ENCODE measurements around the gene GRID2. TPM values are rescaled to one million over a fixed set of nuclear protein-coding genes. Genes with fewer than 3 reads are reported as not detected.
"Not testable (repeated sequence)": the region's sequence is repeated elsewhere in the genome, so short reads cannot be mapped to it uniquely, and the experiment has no call there.

Gene GRID2
- total and polyA plus RNA-seq, 2 of the 13 experiments (the other 11 are each of a cell fraction or from before 2014, with no cell fraction given) = not detected

DNA sequence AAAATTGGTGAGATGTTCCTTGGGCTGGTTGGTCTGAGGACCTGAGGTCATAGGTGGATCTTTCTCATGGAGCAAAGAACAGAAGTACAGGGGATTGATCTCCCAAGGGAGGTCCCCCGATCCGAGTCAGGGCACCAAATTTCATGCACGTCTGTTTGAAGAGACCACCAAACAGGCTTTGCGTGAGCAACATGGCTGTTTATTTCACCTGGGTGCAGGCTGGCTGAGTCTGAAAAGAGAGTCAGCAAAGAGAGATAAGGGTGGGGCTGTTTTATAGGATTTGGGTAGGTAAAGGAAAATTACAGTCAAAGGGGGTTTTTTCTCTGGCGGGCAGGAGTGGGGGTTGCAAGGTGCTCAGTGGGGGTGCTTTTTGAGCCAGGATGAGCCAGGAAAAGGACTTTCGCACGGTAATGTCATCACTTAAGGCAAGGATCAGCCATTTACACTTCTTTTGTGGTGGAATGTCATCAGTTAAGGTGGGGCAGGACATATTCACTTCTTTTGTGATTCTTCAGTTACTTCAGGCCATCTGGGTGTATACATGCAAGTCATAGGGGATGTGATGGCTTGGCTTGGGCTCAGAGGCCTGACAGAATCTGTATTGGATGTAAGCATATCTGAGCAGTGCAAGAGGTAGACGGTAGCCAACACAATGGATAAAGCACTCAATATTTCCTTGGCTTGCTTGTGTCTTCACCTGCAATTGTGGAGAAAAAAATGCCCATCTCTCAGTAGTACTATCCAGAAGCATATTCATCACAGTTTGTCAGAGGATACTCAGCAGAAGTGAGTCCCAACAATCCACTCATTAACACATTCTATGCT is 26.5 kb upstream of the GRID2 start:
- H3K9ac ChIP-seq (ENCODE audit: insufficient read depth, low read depth, low read length); H3K79me2 ChIP-seq (ENCODE audit: insufficient read depth, low read length); H2AFZ ChIP-seq (ENCODE audit: low read length); H3K27ac ChIP-seq (ENCODE audit: extremely low read length, insufficient read depth, low read length); H3K4me3 ChIP-seq (replicated peaks in 1 of 3; ENCODE audit: insufficient read depth in 1 of 3, low read depth in 2 of 3, low read length in 3 of 3); FAIRE-seq; H4K20me1 ChIP-seq (ENCODE audit: insufficient read depth, low read length); H3K4me1 ChIP-seq (ENCODE audit: insufficient read depth, low read length); H3K27me3 ChIP-seq (ENCODE audit: control insufficient read depth in 1 of 2, insufficient read depth in 2 of 2, low read length in 2 of 2); H3K9me3 ChIP-seq (ENCODE audit: low read length); POLR2A ChIA-PET; BruUV-seq (replicated peaks); in situ Hi-C loops (cut with HindIII; ENCODE audit: extremely low pct_ligation_motif_present, low pct_unique_long_range_greater_than_20kb); DNase-seq (ENCODE audit: low spot score); intact Hi-C loops (cut with micrococcal nuclease; ENCODE audit: unreplicated experiment); H3K36me3 ChIP-seq (replicated peaks in 1 of 2; ENCODE audit: control insufficient read depth in 1 of 2, insufficient read depth in 2 of 2, low read length in 2 of 2); CTCF ChIA-PET (ENCODE audit: low intra/inter-chr PET ratio, low total read pairs); H3K4me2 ChIP-seq (ENCODE audit: low read depth, low read length); ATAC-seq: not testable (repeated sequence)
- WGBS (ENCODE audit: low lambda C conversion rate) = 10% methylated on average over 6 of the region's 8 CpGs

DNA sequence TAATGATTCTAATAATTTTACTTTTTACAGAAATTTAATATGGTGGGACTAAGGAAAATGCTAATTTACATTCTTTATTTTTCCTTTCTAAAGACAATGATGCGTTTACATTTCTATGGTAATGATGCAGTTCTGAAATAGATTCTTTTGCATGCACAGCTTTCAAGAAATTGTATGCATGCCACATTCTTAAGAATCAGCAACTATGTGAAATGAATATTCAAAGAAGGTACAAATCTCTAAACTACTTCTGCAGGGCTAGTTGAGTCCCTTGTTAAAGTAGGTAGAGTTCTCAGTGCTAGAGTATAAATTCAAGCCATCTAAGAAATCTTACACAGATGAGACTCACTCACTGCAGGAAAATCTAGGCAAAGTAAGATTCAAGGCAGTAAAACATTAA is 24.5 kb upstream of the GRID2 start:
- Histone ChIP-seq H2AFZ (ENCODE audit: low read length) (no peak overlapping the region), H4K20me1 (ENCODE audit: insufficient read depth, low read length) (no peaks in the 10 kb centered on the region), H3K36me3 (replicated peaks in 1 of 2; ENCODE audit: control insufficient read depth in 1 of 2, insufficient read depth in 2 of 2, low read length in 2 of 2) (no peaks in the 10 kb centered on the region), H3K4me3 (replicated peaks in 1 of 3; ENCODE audit: insufficient read depth in 1 of 3, low read depth in 2 of 3, low read length in 3 of 3) (no peak overlapping the region), H3K9me3 (ENCODE audit: low read length) (no peaks in the 10 kb centered on the region), H3K4me2 (ENCODE audit: low read depth, low read length) (no peak overlapping the region), H3K27ac (ENCODE audit: extremely low read length, insufficient read depth, low read length) (no peak overlapping the region), H3K9ac (ENCODE audit: insufficient read depth, low read depth, low read length) (no peak overlapping the region), H3K4me1 (ENCODE audit: insufficient read depth, low read length) (no peaks in the 10 kb centered on the region), H3K79me2 (ENCODE audit: insufficient read depth, low read length) (no peaks in the 10 kb centered on the region), H3K27me3 (ENCODE audit: control insufficient read depth in 1 of 2, insufficient read depth in 2 of 2, low read length in 2 of 2) (no peaks in the 10 kb centered on the region)
- ChIA-PET CTCF (ENCODE audit: low intra/inter-chr PET ratio, low total read pairs) (no interaction called here), POLR2A (no interaction called here)
- intact Hi-C loops (cut with micrococcal nuclease; ENCODE audit: unreplicated experiment) = no loop called here
- in situ Hi-C loops (cut with HindIII; ENCODE audit: extremely low pct_ligation_motif_present, low pct_unique_long_range_greater_than_20kb) = no loop called here
- ATAC-seq (no peak), FAIRE-seq (no peak), DNase-seq (ENCODE audit: low spot score) (no peak)
- TF ChIP-seq CCDC6 (CRISPR knock-in tag; IDR thresholded peaks at IDR 0.05) (no peak), ZNF20 (CRISPR knock-in tag; IDR thresholded peaks at IDR 0.05) (no peak), ZFYVE20 (CRISPR knock-in tag; IDR thresholded peaks at IDR 0.05; ENCODE audit: borderline replicate concordance, low read depth) (no peak), FOXM1 (CRISPR knock-in tag; IDR thresholded peaks at IDR 0.05) (no peak), ZNF605 (CRISPR knock-in tag; IDR thresholded peaks at IDR 0.05) (no peak), ZNF232 (CRISPR knock-in tag; IDR thresholded peaks at IDR 0.05; ENCODE audit: borderline replicate concordance) (no peak)
- TF ChIP-seq, protein P1, sequence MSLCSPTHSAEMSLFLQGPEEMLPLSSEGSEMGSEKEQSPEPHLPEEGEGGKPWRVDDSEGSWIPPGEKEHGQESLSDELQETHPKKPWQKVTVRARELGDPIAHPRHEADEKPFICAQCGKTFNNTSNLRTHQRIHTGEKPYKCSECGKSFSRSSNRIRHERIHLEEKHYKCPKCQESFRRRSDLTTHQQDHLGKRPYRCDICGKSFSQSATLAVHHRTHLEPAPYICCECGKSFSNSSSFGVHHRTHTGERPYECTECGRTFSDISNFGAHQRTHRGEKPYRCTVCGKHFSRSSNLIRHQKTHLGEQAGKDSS (CRISPR knock-in tag; IDR thresholded peaks at IDR 0.05; ENCODE audit: borderline replicate concordance, low read depth) = no peak
- WGBS (ENCODE audit: low lambda C conversion rate) = 7% methylated on average over 1 of the region's 1 CpG
- no TSS peak for BruUV-seq (replicated peaks)

Measured in HepG2 (cell line).